VCaP (cell line): ENCODE data around the gene PPM1B.
"Not testable (repeated sequence)": the region's sequence is repeated elsewhere in the genome, so short reads cannot be mapped to it uniquely, and the experiment has no call there.

Source experiments
- H3K27ac ChIP-seq: fragments of 450-650 bp; 2 replicates; pipeline ENCODE4 v1.5.1; 2017
- TF ChIP-seq, protein P1 (sequence below): fragments of 450-650 bp; conservative IDR thresholded peaks from 2 replicates; pipeline ENCODE4 v1.5.1; 2017; ENCODE audit warnings: mild to moderate bottlenecking, moderate library complexity

The PPM1B gene

DNA sequence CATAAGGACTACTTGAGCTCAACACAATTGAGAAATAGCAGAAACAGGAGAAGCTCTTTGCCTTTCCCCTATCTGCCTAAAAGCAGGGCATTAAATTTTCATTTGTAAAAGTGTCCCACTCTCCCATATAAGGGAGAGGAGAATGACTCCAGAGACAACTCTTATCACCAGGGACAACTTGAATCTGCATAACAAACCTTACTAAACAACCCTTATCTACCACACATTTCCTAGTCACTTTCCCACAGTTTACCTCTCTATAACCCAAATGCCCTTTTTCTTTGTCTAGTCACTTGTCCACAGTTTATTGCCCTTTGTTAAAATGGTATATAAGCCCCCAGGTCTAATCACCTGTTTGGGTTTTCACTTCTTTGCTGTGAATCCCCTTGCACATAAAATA lies 37.5 kb upstream of the PPM1B start:
- no peak overlapping the region for H3K27ac ChIP-seq
- TF ChIP-seq, protein P1, sequence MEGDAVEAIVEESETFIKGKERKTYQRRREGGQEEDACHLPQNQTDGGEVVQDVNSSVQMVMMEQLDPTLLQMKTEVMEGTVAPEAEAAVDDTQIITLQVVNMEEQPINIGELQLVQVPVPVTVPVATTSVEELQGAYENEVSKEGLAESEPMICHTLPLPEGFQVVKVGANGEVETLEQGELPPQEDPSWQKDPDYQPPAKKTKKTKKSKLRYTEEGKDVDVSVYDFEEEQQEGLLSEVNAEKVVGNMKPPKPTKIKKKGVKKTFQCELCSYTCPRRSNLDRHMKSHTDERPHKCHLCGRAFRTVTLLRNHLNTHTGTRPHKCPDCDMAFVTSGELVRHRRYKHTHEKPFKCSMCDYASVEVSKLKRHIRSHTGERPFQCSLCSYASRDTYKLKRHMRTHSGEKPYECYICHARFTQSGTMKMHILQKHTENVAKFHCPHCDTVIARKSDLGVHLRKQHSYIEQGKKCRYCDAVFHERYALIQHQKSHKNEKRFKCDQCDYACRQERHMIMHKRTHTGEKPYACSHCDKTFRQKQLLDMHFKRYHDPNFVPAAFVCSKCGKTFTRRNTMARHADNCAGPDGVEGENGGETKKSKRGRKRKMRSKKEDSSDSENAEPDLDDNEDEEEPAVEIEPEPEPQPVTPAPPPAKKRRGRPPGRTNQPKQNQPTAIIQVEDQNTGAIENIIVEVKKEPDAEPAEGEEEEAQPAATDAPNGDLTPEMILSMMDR = no peak

- not testable (repeated sequence) for H3K27ac ChIP-seq
Observed at GRCh38 chr2:44133602-44134001, 35.1 kb upstream of the PPM1B start.

DNA sequence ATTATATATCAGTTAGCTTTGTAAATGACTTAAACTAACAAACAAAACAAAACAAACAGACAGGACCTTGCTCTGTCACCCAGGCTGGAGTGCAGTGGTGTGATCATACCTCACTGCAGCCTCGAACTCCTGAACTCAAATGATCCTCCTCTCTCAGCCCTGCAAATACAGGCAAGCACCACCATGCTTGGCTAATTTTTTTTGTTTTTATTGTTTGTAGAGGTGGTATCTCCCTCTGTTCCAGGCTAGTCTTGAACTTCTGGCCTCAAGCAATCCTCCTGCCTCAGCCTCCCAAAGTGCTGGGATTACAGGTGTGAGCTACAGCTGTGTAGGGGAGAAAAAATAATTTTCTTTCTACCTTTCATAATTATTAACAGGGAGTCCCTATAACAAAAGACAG lies 33.8 kb upstream of the PPM1B start:
- H3K27ac ChIP-seq = no peak overlapping the region
- TF ChIP-seq, protein P1 = no peak

DNA sequence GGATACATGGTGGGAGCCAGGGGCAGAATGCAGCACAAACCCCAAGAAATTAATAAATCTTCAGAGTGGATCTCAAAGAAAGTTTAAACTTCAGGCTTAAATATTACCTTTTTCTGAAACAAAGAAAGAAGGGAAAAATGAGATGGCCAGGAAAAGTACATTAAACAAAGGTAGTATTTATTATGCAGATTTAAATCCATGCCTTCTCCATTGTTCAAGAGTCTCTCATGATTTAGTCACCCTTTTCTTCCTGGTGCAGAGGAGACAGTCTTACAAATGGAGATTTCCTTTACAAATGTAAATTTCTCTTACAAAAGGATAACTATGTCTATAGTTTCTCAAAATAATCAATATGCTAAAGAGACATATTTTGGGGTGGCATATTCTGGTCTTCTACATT lies 33.4 kb upstream of the PPM1B start:
- TF ChIP-seq, protein P1 = no peak
- no peak overlapping the region for H3K27ac ChIP-seq

DNA sequence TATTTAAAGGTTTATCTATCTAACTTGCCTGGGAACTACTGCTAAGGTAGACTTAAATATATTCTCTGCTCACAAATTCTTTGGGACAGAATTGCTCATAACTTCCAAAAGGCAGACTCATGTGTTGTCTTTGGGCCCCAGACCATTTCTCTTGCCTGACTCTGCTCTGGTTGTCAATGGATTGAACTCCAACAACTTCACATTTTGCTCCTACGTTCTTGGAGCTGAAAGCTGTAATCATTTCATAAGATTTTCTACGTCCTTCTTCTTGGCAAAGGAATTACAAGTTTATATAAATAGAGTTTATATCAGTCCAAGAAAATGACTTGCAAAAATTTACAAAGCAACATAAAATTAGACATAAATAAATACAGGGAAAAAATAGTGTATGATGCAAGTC lies 32.9 kb upstream of the PPM1B start:
- TF ChIP-seq, protein P1 = no peak
- no peak overlapping the region for H3K27ac ChIP-seq

- no peak overlapping the region for H3K27ac ChIP-seq
- TF ChIP-seq, protein P1 = no peak
Observed at GRCh38 chr2:44136252-44136651, 32.4 kb upstream of the PPM1B start.

- no peak overlapping the region for H3K27ac ChIP-seq
- TF ChIP-seq, protein P1 = no peak
Observed at GRCh38 chr2:44137048-44137447, 31.6 kb upstream of the PPM1B start.

GRCh38 chr2:44137872-44138551 lies 30.7 kb upstream of the PPM1B start:
- no peak overlapping the region for H3K27ac ChIP-seq
- TF ChIP-seq, protein P1 = no peak
